ENCODE results near the gene NGDN. TPM values are rescaled to one million over a fixed set of nuclear protein-coding genes. Genes with fewer than 3 reads are reported as not detected.

Gene NGDN
- total and polyA plus RNA-seq, 4 experiments from 2014 or later = 60.7 to 95.1 (median 62.2) TPM

DNA sequence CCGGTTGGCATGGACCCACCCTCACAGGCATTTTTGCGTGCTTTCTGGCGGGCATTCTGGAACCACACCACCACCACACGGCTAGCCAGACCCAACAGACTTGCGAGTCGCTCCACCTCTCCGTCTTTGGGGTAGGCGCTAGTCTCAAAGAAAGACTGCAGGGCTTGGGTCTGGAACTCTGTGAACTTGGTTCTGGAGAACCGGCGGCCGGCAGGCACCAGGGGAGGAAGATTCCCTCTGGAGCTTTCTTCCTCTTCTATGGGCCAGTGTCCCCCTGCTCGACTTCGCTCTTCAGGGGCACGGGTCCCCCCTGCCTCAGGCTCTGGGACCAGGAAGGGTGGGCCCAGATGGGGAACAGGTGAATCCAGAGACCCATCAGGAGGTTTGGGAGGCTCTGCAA, 55.5 kb downstream of the NGDN start:
- no peaks in the 10 kb centered on the region for H3K9me3 Mint-ChIP-seq
- no peaks in the 10 kb centered on the region for H3K27me3 Mint-ChIP-seq
- no peaks in the 10 kb centered on the region for H3K27me3 ChIP-seq (ENCODE audit: insufficient read depth, low read length)
- no peak overlapping the region for H3K4me3 ChIP-seq (ENCODE audit: low read length in 2 of 2)
- no peaks in the 10 kb centered on the region for H3K36me3 ChIP-seq (ENCODE audit: insufficient read depth, low read length)
- H3K4me3 Mint-ChIP-seq = no peak overlapping the region
- no peaks in the 10 kb centered on the region for H3K4me1 ChIP-seq (ENCODE audit: insufficient read depth, low read length)
- ChIA-PET CTCF (ENCODE audit: partially characterized antibody) (no interaction called here), POLR2A (ENCODE audit: partially characterized antibody) (no interaction called here)
- no peak overlapping the region for H3K27ac ChIP-seq (ENCODE audit: low read depth, low read length)
- H3K27ac Mint-ChIP-seq = no peak overlapping the region
- intact Hi-C loops (cut with micrococcal nuclease) = no loop called here
- H3K4me1 Mint-ChIP-seq = no peaks in the 10 kb centered on the region
- DNase-seq = no peak
- no peaks in the 10 kb centered on the region for H3K9me3 ChIP-seq (ENCODE audit: control insufficient read depth in 1 of 2, low read length in 2 of 2)
- no peaks in the 10 kb centered on the region for H3K36me3 Mint-ChIP-seq

DNA sequence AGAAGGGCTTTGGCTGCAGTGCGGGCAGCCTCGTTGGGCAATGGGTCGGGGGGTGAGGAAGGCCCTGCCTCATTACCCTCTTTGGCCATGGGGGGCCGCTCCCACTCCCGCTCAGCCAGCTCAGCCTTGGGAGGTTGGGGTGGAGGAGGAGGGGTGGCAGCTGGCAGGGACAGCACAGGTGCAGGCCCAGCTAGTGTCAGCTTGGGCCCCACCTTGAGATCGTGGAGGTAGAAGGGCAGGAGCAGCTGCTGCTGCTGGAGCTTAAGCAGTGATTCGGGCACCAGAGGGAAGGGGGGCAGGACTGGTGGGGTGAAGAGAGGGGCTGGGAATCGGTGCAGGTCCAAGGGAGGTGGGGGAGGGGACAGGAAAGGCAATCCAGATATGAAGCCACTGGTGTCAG, 56.1 kb downstream of the NGDN start:
- H3K4me1 Mint-ChIP-seq = no peaks in the 10 kb centered on the region
- ChIA-PET CTCF (ENCODE audit: partially characterized antibody) (no interaction called here), POLR2A (ENCODE audit: partially characterized antibody) (no interaction called here)

More for the DNA sequence above, 56.1 kb downstream of the NGDN start:
- no peak overlapping the region for H3K4me3 Mint-ChIP-seq
- no peak for DNase-seq
- intact Hi-C loops (cut with micrococcal nuclease) = no loop called here
- no peaks in the 10 kb centered on the region for H3K9me3 Mint-ChIP-seq
- Histone ChIP-seq H3K4me1 (ENCODE audit: insufficient read depth, low read length) (no peaks in the 10 kb centered on the region), H3K9me3 (ENCODE audit: control insufficient read depth in 1 of 2, low read length in 2 of 2) (no peaks in the 10 kb centered on the region), H3K4me3 (ENCODE audit: low read length in 2 of 2) (no peak overlapping the region), H3K27ac (ENCODE audit: low read depth, low read length) (no peak overlapping the region), H3K27me3 (ENCODE audit: insufficient read depth, low read length) (no peaks in the 10 kb centered on the region), H3K36me3 (ENCODE audit: insufficient read depth, low read length) (no peaks in the 10 kb centered on the region)
- no peak overlapping the region for H3K27ac Mint-ChIP-seq
- no peaks in the 10 kb centered on the region for H3K36me3 Mint-ChIP-seq
- H3K27me3 Mint-ChIP-seq = no peaks in the 10 kb centered on the region

Other genes with a start within 250 kb of the NGDN start
- gene RNF212B, start 231.8 kb upstream of the NGDN start, total RNA-seq = not detected
- gene RNF212B, start 231.8 kb upstream of the NGDN start, polyA plus RNA-seq = not detected
- gene HOMEZ, start 183.6 kb upstream of the NGDN start, total RNA-seq = 10 to 100 TPM; 21.0 to 21.7 TPM
- 1 to 10 TPM; 1.5 to 5.7 TPM for gene HOMEZ, start 183.6 kb upstream of the NGDN start, polyA plus RNA-seq
- gene PPP1R3E, start 166.8 kb upstream of the NGDN start, total RNA-seq = 10 to 100 TPM; 82.3 to 87.3 TPM
- gene PPP1R3E, start 166.8 kb upstream of the NGDN start, polyA plus RNA-seq = 1 to 10 TPM; 1.3 to 2.9 TPM
- gene BCL2L2, start 162.9 kb upstream of the NGDN start, total RNA-seq = 1 to 10 TPM; 2.0 to 3.6 TPM
- not detected for gene BCL2L2, start 162.9 kb upstream of the NGDN start, polyA plus RNA-seq
- 100 to 1,000 TPM; 194 to 196 TPM for gene PABPN1, start 148.2 kb upstream of the NGDN start, total RNA-seq
- gene PABPN1, start 148.2 kb upstream of the NGDN start, polyA plus RNA-seq = 100 to 1,000 TPM in 1 of 2 donors, 10 to 100 TPM in 1; 91.7 to 125 TPM
- gene SLC22A17, start 116.8 kb upstream of the NGDN start, total RNA-seq = 10 to 100 TPM; 19.8 to 21.1 TPM
- 1 to 10 TPM; 2.9 to 3.9 TPM for gene SLC22A17, start 116.8 kb upstream of the NGDN start, polyA plus RNA-seq
- gene EFS, start 104.5 kb upstream of the NGDN start, total RNA-seq = not detected
- not detected for gene EFS, start 104.5 kb upstream of the NGDN start, polyA plus RNA-seq
- not detected for gene IL25, start 96.9 kb upstream of the NGDN start, total RNA-seq
- gene IL25, start 96.9 kb upstream of the NGDN start, polyA plus RNA-seq = not detected
- gene CMTM5, start 92.7 kb upstream of the NGDN start, total RNA-seq = not detected
- not detected for gene CMTM5, start 92.7 kb upstream of the NGDN start, polyA plus RNA-seq
- not detected for gene MYH6, start 61.4 kb upstream of the NGDN start, total RNA-seq
- not detected for gene MYH6, start 61.4 kb upstream of the NGDN start, polyA plus RNA-seq
- gene MYH7, start 34.0 kb upstream of the NGDN start, total RNA-seq = not detected
- gene MYH7, start 34.0 kb upstream of the NGDN start, polyA plus RNA-seq = not detected
- under 1 TPM; 0.35 to 0.36 TPM for gene ZFHX2, start 82.1 kb downstream of the NGDN start, total RNA-seq
- gene ZFHX2, start 82.1 kb downstream of the NGDN start, polyA plus RNA-seq = not detected
- gene THTPA, start 86.6 kb downstream of the NGDN start, total RNA-seq = 10 to 100 TPM; 25.6 to 26.2 TPM
- 10 to 100 TPM; 10.9 to 15.5 TPM for gene THTPA, start 86.6 kb downstream of the NGDN start, polyA plus RNA-seq
- 100 to 1,000 TPM; 492 to 498 TPM for gene AP1G2, start 98.1 kb downstream of the NGDN start, total RNA-seq
- 100 to 1,000 TPM in 1 of 2 donors, 10 to 100 TPM in 1; 65.7 to 108 TPM for gene AP1G2, start 98.1 kb downstream of the NGDN start, polyA plus RNA-seq
- not detected for gene JPH4, start 109.1 kb downstream of the NGDN start, total RNA-seq
- under 1 TPM in 1 of 2 donors, not detected in 1; 0.08 TPM for gene JPH4, start 109.1 kb downstream of the NGDN start, polyA plus RNA-seq
- gene DHRS2, start 166.7 kb downstream of the NGDN start, total RNA-seq = not detected
- gene DHRS2, start 166.7 kb downstream of the NGDN start, polyA plus RNA-seq = not detected